Activated CD4-positive, alpha-beta T cell treated with anti-CD3 and anti-CD28 coated beads, Interleukin-2, amount 50 U/mL, for 48 hours (primary cell): ENCODE results near the gene SYCE3.
"Not testable (repeated sequence)": the region's sequence is repeated elsewhere in the genome, so short reads cannot be mapped to it uniquely, and the experiment has no call there.

Source experiments
- DNase-seq, 2 experiments: peaks; one replicate each; pipeline ENCODE4 v3.0.0-alpha.2; 2020

SYCE3 gene

GRCh38 chr22:50562523-50563412, at the start of gene SYCE3:
TSS of gene SYCE3 (minus strand) at chr22:50562919. CDS start at chr22:50556405, 6,514 bp downstream.
- peak; percentile 99 for DNase-seq

GRCh38 chr22:50612168-50612527, 49.4 kb upstream of the SYCE3 start:
- no peak for DNase-seq

- no peak for DNase-seq
These were observed 48.8 kb upstream of the SYCE3 start for GRCh38 chr22:50611341-50612060.

- no peak for DNase-seq
These were observed 47.9 kb upstream of the SYCE3 start for GRCh38 chr22:50610581-50610980.

GRCh38 chr22:50610041-50610451, 47.3 kb upstream of the SYCE3 start:
- DNase-seq: no peak

DNA sequence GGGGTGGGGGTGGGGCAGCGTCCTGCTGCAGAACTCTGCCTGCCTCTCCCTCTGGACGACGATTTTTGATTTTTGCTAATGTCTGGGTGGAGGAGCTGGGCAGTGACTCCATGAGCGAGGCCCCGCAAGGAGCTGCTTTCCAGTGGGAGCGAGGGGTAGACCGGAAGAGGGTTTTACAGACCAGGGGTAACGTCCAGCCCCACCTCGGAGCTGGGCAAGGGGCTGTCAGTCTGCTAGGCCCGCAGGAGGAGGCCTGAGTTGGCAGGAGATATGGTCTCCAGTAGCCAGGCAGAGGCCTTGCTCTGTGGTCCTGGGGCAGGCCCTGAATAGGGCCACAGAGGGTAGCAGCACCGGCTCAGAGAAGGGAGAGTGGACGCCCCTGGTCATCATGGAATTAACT, 46.9 kb upstream of the SYCE3 start:
- no peak for DNase-seq

- no peak for DNase-seq
These were observed 46.3 kb upstream of the SYCE3 start for GRCh38 chr22:50608996-50609395.

- not testable (repeated sequence) for DNase-seq
These were observed 45.5 kb upstream of the SYCE3 start for GRCh38 chr22:50608058-50608840.

DNA sequence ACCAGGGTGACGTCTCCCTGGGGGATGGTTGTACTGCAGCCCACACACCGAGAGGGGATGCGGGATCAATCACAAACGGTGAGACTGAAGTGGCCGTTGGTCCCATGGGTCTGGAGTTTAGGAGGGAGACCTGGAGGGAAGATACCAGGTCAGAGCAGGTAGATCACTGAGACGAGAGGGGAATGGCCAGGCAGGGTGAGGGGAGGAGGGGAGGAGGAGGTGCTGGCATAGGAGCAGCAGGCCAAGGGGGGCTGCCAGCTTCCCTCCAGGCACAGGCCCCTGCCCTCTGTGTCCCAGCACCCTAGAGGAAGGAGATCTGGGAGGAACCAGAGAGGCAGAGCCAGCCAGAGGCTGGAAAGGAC, 44.9 kb upstream of the SYCE3 start:
- DNase-seq: no peak

DNA sequence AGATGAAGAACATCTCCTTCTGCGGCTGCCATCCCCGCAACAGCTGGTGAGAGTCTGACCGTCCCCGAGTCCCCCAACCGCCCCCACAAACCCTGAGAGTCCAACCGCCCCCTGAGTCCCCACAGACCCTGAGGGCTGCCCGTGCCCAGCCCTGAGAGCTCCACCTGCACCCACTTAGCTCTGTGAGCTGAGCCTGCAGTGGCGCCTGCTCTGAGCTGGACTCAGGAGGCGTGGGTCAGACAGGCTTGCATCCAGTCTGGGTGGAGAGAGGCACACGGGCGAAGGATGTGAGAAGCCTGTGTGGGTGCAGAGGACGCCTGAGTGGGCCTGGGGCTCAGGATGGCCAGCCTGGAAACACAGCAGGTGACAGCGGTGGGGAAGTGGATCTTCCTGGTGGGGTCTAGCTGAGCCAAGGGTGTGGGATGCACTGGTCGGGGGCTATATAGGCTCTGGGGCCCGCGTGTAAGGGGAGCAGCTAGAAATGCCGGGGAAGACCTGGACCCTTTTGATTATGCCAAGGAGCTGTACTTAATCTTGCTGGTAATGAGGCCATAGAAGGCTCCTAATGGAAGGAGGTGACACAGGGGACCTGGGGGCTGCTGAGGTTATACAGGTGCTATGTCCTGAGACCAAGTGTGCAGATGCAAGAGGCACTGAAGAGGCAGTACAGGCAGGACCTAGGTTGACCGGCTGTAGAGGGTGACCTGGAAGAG, 44.4 kb upstream of the SYCE3 start:
- no peak for DNase-seq

- DNase-seq: no peak
These were observed 43.6 kb upstream of the SYCE3 start for GRCh38 chr22:50606165-50606945.

- no peak for DNase-seq
These were observed 42.9 kb upstream of the SYCE3 start for GRCh38 chr22:50605613-50606074.

DNA sequence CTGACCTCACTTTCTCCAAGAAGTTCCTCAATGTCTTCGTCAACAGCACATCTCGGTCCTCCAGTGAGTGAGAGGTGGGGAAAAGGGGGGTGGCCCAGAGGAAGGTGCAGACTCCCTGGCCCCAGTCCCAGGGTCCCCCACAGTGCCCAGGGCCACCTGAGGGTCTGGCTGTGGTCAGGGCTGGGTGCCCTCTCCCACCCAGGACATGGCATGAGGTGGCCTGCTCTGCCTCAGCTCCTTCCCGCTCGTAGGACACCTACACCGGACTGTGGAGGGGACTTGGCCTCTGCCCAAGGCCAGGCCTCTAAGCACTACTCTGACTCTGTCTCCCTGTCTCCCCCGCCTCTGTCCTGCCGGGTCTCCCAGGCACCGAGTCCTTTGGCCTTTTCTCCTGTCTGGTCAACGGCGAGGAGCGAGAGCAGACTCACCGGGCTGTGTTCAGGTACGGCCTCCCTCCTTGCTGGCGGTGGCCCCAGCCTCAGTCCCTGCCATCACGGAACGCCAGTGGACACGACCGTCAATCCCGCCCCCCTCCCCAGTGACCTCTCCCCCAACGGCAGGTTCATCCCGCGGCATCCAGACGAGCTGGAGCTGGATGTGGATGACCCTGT, 42.4 kb upstream of the SYCE3 start:
- no peak for DNase-seq

GRCh38 chr22:50604256-50605001, 41.7 kb upstream of the SYCE3 start:
- no peak for DNase-seq

- DNase-seq: no peak
These were observed 41.0 kb upstream of the SYCE3 start for GRCh38 chr22:50603511-50604255.

- no peak for DNase-seq
These were observed 39.6 kb upstream of the SYCE3 start for GRCh38 chr22:50602338-50602700.

DNA sequence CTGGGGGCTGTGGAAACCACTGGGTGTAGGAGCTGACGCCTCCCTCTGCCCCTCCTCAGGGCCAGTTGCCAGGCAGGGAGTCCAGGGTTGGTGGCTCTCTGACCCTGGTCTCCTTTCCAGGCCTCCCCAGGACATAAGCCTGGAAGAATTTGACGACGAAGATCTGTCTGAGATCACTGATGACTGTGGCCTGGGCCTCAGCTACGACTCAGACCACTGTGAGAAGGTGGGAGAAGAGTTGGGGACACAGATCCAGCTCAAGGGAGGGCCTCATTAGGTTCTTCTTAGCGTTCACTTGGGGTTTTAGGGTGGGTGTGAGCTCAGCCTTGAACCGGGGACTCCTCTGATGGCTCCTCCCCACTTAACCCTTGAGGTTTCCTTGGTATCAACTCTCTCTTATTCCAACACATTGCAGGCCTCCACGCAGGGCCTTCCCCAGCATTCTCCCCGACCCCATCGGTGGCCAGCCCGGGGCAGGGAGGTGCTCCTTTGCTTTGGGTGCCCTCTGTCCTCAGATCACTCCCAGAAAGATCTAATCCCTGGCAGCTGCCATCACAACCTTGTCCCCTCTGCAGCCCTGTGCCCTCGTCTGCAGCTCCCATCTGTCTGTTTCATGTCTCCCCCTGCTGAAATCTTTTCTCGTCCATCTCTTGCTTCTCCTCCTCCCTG, 39.1 kb upstream of the SYCE3 start:
- DNase-seq: no peak

- DNase-seq: no peak
These were observed 38.4 kb upstream of the SYCE3 start for GRCh38 chr22:50600967-50601668.

- no peak for DNase-seq
These were observed 37.8 kb upstream of the SYCE3 start, which contains the start of gene MAPK8IP2 for GRCh38 chr22:50600538-50600937. TSS of gene MAPK8IP2 (plus strand) at chr22:50600793. CDS start at chr22:50600819, 26 bp downstream.
